HepG2 (cell line): Measurements from ENCODE around the gene GPRIN2. TPM values are rescaled to one million over a fixed set of nuclear protein-coding genes. Genes with fewer than 3 reads are reported as not detected.

Experiments
- ATAC-seq: fragments of 200-7000 bp; cut with Tn5 transposase; 3 replicates; pipeline ENCODE4 v1.9.1; 2020; ENCODE audit warnings: mild to moderate bottlenecking, moderate library complexity
- BruUV-seq: library from RNA; stranded (reverse); fragments of 400-500 nt; replicated peaks from 2 replicates; lab custom pipeline; 2021; lab: Mats Ljungman, UMichigan
- CTCF ChIA-PET: fragments of 300-600 bp; formaldehyde crosslinking; extraction: SDS; loops from one replicate; lab custom pipeline; 2021; ENCODE audit warnings: low total read pairs, inconsistent platforms, low intra/inter-chr PET ratio; lab: Yijun Ruan, JAX
- POLR2A ChIA-PET: fragments of 350-600 bp; sonication (Branson Sonifier 250); formaldehyde crosslinking; loops from one replicate; lab custom pipeline; 2020; ENCODE audit warnings: antibody characterized with exemption, inconsistent platforms; lab: Yijun Ruan, JAX
- DNase-seq: peaks from one replicate; pipeline ENCODE4 v3.0.0-alpha.2; 2015; ENCODE audit warnings: low spot score
- FAIRE-seq: peaks from 3 replicates; lab custom pipeline; 2011; peaks lifted over from hg19 to GRCh38; lab: Jason Lieb, UNC
- H2AFZ ChIP-seq: one replicate; pipeline ENCODE4 v1.6.1; 2011; ENCODE audit warnings: low read length, inconsistent platforms
- H3K27ac ChIP-seq: fragments of 300-600 bp; 3 replicates; pipeline ENCODE4 v1.8.0; 2011; ENCODE audit warnings: mixed run types, mild to moderate bottlenecking, mixed read lengths, low read length, inconsistent platforms; ENCODE audit not compliant: insufficient read depth; ENCODE audit errors: extremely low read length
- H3K27me3 ChIP-seq, 2 experiments: fragments of 200-600 bp in 1 of 2; 2 replicates in 1 of 2; 3 replicates in 1 of 2; pipeline versions ENCODE4 v1.6.0 to v1.8.0; 2011; ENCODE audit warnings: low read length in 2 of 2, mild to moderate bottlenecking in 2 of 2, moderate library complexity in 2 of 2, inconsistent platforms in 1 of 2; ENCODE audit not compliant: insufficient read depth in 2 of 2, control insufficient read depth in 1 of 2
- H3K36me3 ChIP-seq, 2 experiments: fragments of 200-600 bp in 1 of 2; replicated peaks in 1 of 2; 2 replicates in 1 of 2; 3 replicates in 1 of 2; pipeline versions ENCODE4 v1.5.1 to v1.8.0; 2011; ENCODE audit warnings: low read length in 2 of 2, inconsistent platforms in 1 of 2; ENCODE audit not compliant: insufficient read depth in 2 of 2, control insufficient read depth in 1 of 2
- H3K4me1 ChIP-seq: 2 replicates; pipeline ENCODE4 v1.5.1; 2012; ENCODE audit warnings: low read length, inconsistent platforms; ENCODE audit not compliant: insufficient read depth
- H3K4me2 ChIP-seq: 2 replicates; pipeline ENCODE4 v1.6.0; 2011; ENCODE audit warnings: low read depth, low read length, inconsistent platforms
- H3K4me3 ChIP-seq, 3 experiments: fragments of 200-600 bp in 1 of 3; sonication (generic), shearing (Covaris generic) in 1 of 3; replicated peaks in 1 of 3; 2 replicates each; pipeline ENCODE4 v1.5.1; 2011 to 2016; ENCODE audit warnings: low read length in 3 of 3, inconsistent platforms in 2 of 3, low read depth in 2 of 3, mild to moderate bottlenecking in 2 of 3, control low read depth in 1 of 3, mixed read lengths in 1 of 3; ENCODE audit not compliant: insufficient read depth in 1 of 3
- H3K79me2 ChIP-seq: one replicate; pipeline ENCODE4 v1.6.1; 2011; ENCODE audit warnings: low read length, inconsistent platforms; ENCODE audit not compliant: insufficient read depth
- H3K9ac ChIP-seq: 2 replicates; pipeline ENCODE4 v1.6.0; 2011; ENCODE audit warnings: mild to moderate bottlenecking, low read depth, low read length, inconsistent platforms; ENCODE audit not compliant: insufficient read depth
- H3K9me3 ChIP-seq: 2 replicates; pipeline ENCODE4 v1.5.1; 2012; ENCODE audit warnings: mild to moderate bottlenecking, low read length
- H4K20me1 ChIP-seq: 2 replicates; pipeline ENCODE4 v1.6.0; 2011; ENCODE audit warnings: inconsistent platforms, mild to moderate bottlenecking, low read length, moderate library complexity; ENCODE audit not compliant: insufficient read depth
- ATF4 ChIP-seq, 2 experiments: fragments of 450-650 bp in 1 of 2; sonication (generic) in 1 of 2; formaldehyde crosslinking; IDR thresholded peaks; 2 replicates each; pipeline versions ENCODE4 v1.5.0 to v1.8.0; 2020 to 2022; ENCODE audit warnings: mild to moderate bottlenecking in 1 of 2, missing genetic modification reagents in 1 of 2
- ELK4 ChIP-seq: sonication (generic); formaldehyde crosslinking; IDR thresholded peaks from 2 replicates; pipeline ENCODE4 v1.9.0; 2021; ENCODE audit warnings: missing genetic modification reagents, borderline replicate concordance
- GPN1 ChIP-seq: sonication (generic); formaldehyde crosslinking; IDR thresholded peaks from 2 replicates; pipeline ENCODE4 v1.5.1; 2020; ENCODE audit warnings: missing genetic modification reagents, borderline replicate concordance
- HINFP ChIP-seq: sonication (generic); formaldehyde crosslinking; IDR thresholded peaks from 2 replicates; pipeline ENCODE4 v1.4.0; 2020; ENCODE audit warnings: low read depth, mild to moderate bottlenecking, missing genetic modification reagents
- IRF2 ChIP-seq: IDR thresholded peaks from 2 replicates; pipeline ENCODE4 v1.6.1; 2018; ENCODE audit warnings: missing genetic modification reagents, missing compliant biosample characterization
- TRIM24 ChIP-seq: sonication (generic); formaldehyde crosslinking; IDR thresholded peaks from 2 replicates; pipeline ENCODE4 v1.8.0; 2022; ENCODE audit warnings: mild to moderate bottlenecking, missing genetic modification reagents
- ZBTB43 ChIP-seq: sonication (generic); formaldehyde crosslinking; conservative IDR thresholded peaks from 2 replicates; pipeline ENCODE4 v1.4.0; 2020; ENCODE audit warnings: missing genetic modification reagents
- ZC3H13 ChIP-seq: sonication (generic); formaldehyde crosslinking; IDR thresholded peaks from 2 replicates; pipeline ENCODE4 v1.8.1; 2023; ENCODE audit warnings: mild to moderate bottlenecking, missing genetic modification reagents, moderate library complexity
- ZNF710 ChIP-seq: sonication (generic); formaldehyde crosslinking; IDR thresholded peaks from 2 replicates; pipeline ENCODE4 v1.5.0; 2020; ENCODE audit warnings: mild to moderate bottlenecking, missing genetic modification reagents, borderline replicate concordance
- ZNF749 ChIP-seq: sonication (generic); formaldehyde crosslinking; IDR thresholded peaks from 2 replicates; pipeline ENCODE4 v1.8.0; 2022; ENCODE audit warnings: mild to moderate bottlenecking, missing genetic modification reagents, moderate library complexity, borderline replicate concordance
- ZNF841 ChIP-seq: sonication (generic); formaldehyde crosslinking; IDR thresholded peaks from 2 replicates; pipeline ENCODE4 v1.8.1; 2023; ENCODE audit warnings: missing genetic modification reagents, borderline replicate concordance
- WGBS: methylation state at CpG from one replicate; pipeline ENCODE4 v1.1.6; 2017; ENCODE audit warnings: low lambda C conversion rate; 5-methylcytosine and 5-hydroxymethylcytosine counted together
- in situ Hi-C: cut with HindIII; loops from 2 replicates; pipeline ENCODE4 v1.10.0; 2017; ENCODE audit warnings: low pct_unique_long_range_greater_than_20kb; ENCODE audit not compliant: extremely low pct_ligation_motif_present
- intact Hi-C: fragments of 100-400 bp; cut with micrococcal nuclease; formaldehyde crosslinking; loops from one replicate; pipeline ENCODE4 v1.10.0; 2022; ENCODE audit not compliant: unreplicated experiment
- polyA plus RNA-seq, 8 experiments: library from polyadenylated mRNA; depleted of rRNA in 3 of 8; stranded (reverse) in 7 of 8; unstranded in 1 of 8; fragments of >200 nt; fragmentation: Illumina TruSeq in 4 of 8; extraction: Trizol in 4 of 8; gene quantifications; 2 replicates each; pipeline versions ENCODE4 v1.2.1 to v1.2.3, GENCODE V29; 2011 to 2016; ENCODE audit warnings: low read depth in 4 of 8, missing spikeins in 1 of 8, mixed read lengths in 1 of 8; ENCODE audit not compliant: insufficient read depth in 1 of 8
- total RNA-seq, 5 experiments: library from RNA; depleted of rRNA; stranded (reverse); fragments of >200 nt; fragmentation: Illumina TruSeq; extraction: Trizol; gene quantifications; 2 replicates each; pipeline ENCODE4 v1.2.3, GENCODE V29; 2016; ENCODE audit warnings: low read depth in 1 of 5

Gene GPRIN2
- total and polyA plus RNA-seq, 2 of the 13 experiments (the other 11 are each of a cell fraction or from before 2014, with no cell fraction given) = not detected

GRCh38 chr10:46560952-46561351, 4.5 kb upstream of the GPRIN2 start:
- Histone ChIP-seq H3K9ac (no peak overlapping the region), H3K79me2 (no peaks in the 10 kb centered on the region), H3K27me3 (peaks cover 0 to 17% of the 10 kb centered on the region in 2 experiments; a peak in 3 of 5 replicates), H3K9me3 (no peaks in the 10 kb centered on the region), H3K36me3 (no peaks in the 10 kb centered on the region), H3K4me3 (no peak overlapping the region), H2AFZ (no peak overlapping the region), H3K4me2 (no peak overlapping the region), H4K20me1 (no peaks in the 10 kb centered on the region), H3K27ac (no peak overlapping the region), H3K4me1 (peaks cover 14% of the 10 kb centered on the region)
- FAIRE-seq = no peak
- no peak for ATAC-seq
- POLR2A ChIA-PET = no interaction called here
- CTCF ChIA-PET = no interaction called here
- WGBS = 0% methylated on average over 1 of the region's 1 CpG
- in situ Hi-C loops (no loop called here), intact Hi-C loops (no loop called here)
- BruUV-seq = no TSS peak
- no peak for TF ChIP-seq ATF4 (CRISPR knock-in tag; IDR thresholded peaks at IDR 0.05)
- TF ChIP-seq GPN1 (CRISPR knock-in tag) = no peak
- no peak for TF ChIP-seq ZNF749
- TF ChIP-seq IRF2 = no peak
- no peak for DNase-seq

GRCh38 chr10:46560381-46560780, 3.9 kb upstream of the GPRIN2 start:
- H3K4me3 ChIP-seq = no peak overlapping the region
- no TSS peak for BruUV-seq
- ATAC-seq (no peak), DNase-seq (no peak), FAIRE-seq (no peak)
- no peaks in the 10 kb centered on the region for H3K79me2 ChIP-seq
- peaks cover 14% of the 10 kb centered on the region for H3K4me1 ChIP-seq
- intact Hi-C loops (no loop called here), in situ Hi-C loops (no loop called here)
- H2AFZ ChIP-seq = no peak overlapping the region
- POLR2A ChIA-PET = no interaction called here
- no peaks in the 10 kb centered on the region for H3K9me3 ChIP-seq
- CTCF ChIA-PET = no interaction called here
- no peak overlapping the region for H3K27ac ChIP-seq
- H4K20me1 ChIP-seq = no peaks in the 10 kb centered on the region
- H3K36me3 ChIP-seq = no peaks in the 10 kb centered on the region
- 9% methylated on average over 5 of the region's 5 CpGs for WGBS
- no peak overlapping the region for H3K4me2 ChIP-seq
- peaks cover 3 to 20% of the 10 kb centered on the region in 2 experiments; a peak in 3 of 5 replicates for H3K27me3 ChIP-seq
- no peak overlapping the region for H3K9ac ChIP-seq
- TF ChIP-seq ZNF841 (CRISPR knock-in tag) = no peak
- no peak for TF ChIP-seq ELK4 (CRISPR knock-in tag)
- no peak for TF ChIP-seq HINFP (CRISPR knock-in tag)
- TF ChIP-seq ZBTB43 (CRISPR knock-in tag) = no peak
- TF ChIP-seq ZC3H13 = no peak
- no peak for TF ChIP-seq TRIM24 (CRISPR knock-in tag)
- no peak for TF ChIP-seq ZNF710 (CRISPR knock-in tag)
